IMR-90 (cell line): ENCODE results near the gene PHKA1. TPM values are rescaled to one million over a fixed set of nuclear protein-coding genes. Genes with fewer than 3 reads are reported as not detected.

ENCODE experiments used
- ATAC-seq: fragments of 200-7000 bp; cut with Tn5 transposase; 2 replicates; pipeline ENCODE4 v1.9.1; 2020; ENCODE audit warnings: low read depth, mild to moderate bottlenecking, moderate library complexity
- BruUV-seq: library from RNA; stranded (reverse); fragments of 400-500 nt; replicated peaks from 2 replicates; lab custom pipeline; 2021; lab: Mats Ljungman, UMichigan
- CTCF ChIA-PET: fragments of 300-600 bp; formaldehyde crosslinking; extraction: SDS; loops from one replicate; lab custom pipeline; 2021; ENCODE audit warnings: antibody characterized with exemption; lab: Yijun Ruan, JAX
- POLR2A ChIA-PET: fragments of 300-600 bp; sonication (Branson Sonifier 250); formaldehyde crosslinking; loops from one replicate; lab custom pipeline; 2022; ENCODE audit warnings: antibody characterized with exemption; ENCODE audit not compliant: unreplicated experiment; lab: Charles Lee
- DNase-seq: peaks from one replicate; pipeline ENCODE4 v3.0.0; 2013
- H2AFZ ChIP-seq: replicated peaks from 2 replicates; pipeline ENCODE3; 2013; ENCODE audit warnings: low read length, mild to moderate bottlenecking; ENCODE audit not compliant: poor library complexity
- H2AK5ac ChIP-seq: 2 replicates; pipeline ENCODE4 v1.6.1; 2013; ENCODE audit warnings: low read depth, low read length, inconsistent platforms
- H2AK9ac ChIP-seq: replicated peaks from 2 replicates; pipeline ENCODE3; 2013; ENCODE audit warnings: mild to moderate bottlenecking, low read depth, low read length, moderate library complexity; ENCODE audit not compliant: poor library complexity
- H2BK120ac ChIP-seq: 2 replicates; pipeline ENCODE4 v1.6.1; 2013; ENCODE audit warnings: low read depth, low read length, inconsistent platforms
- H2BK15ac ChIP-seq: 3 replicates; pipeline ENCODE4 v1.6.1; 2013; ENCODE audit warnings: low read depth, low read length, inconsistent platforms
- H2BK20ac ChIP-seq: 2 replicates; pipeline ENCODE4 v1.6.1; 2013; ENCODE audit warnings: low read depth, mild to moderate bottlenecking, inconsistent platforms, low read length, moderate library complexity
- H2BK5ac ChIP-seq: 2 replicates; pipeline ENCODE4 v1.6.1; 2013; ENCODE audit warnings: mild to moderate bottlenecking, low read depth, low read length, inconsistent platforms; ENCODE audit not compliant: poor library complexity, severe bottlenecking
- H3K14ac ChIP-seq: replicated peaks from 2 replicates; pipeline ENCODE4 v1.6.1; 2013; ENCODE audit warnings: low read depth, low read length, inconsistent platforms
- H3K18ac ChIP-seq: 2 replicates; pipeline ENCODE4 v1.6.1; 2013; ENCODE audit warnings: low read depth, low read length, control low read depth
- H3K23ac ChIP-seq: 2 replicates; pipeline ENCODE4 v1.6.1; 2013; ENCODE audit warnings: low read depth, low read length, inconsistent platforms
- H3K27ac ChIP-seq: 2 replicates; pipeline ENCODE4 v1.5.1; 2013; ENCODE audit warnings: mild to moderate bottlenecking, control low read depth, low read length; ENCODE audit not compliant: insufficient read depth
- H3K27me3 ChIP-seq: 2 replicates; pipeline ENCODE4 v1.6.1; 2013; ENCODE audit warnings: low read length; ENCODE audit not compliant: control insufficient read depth, insufficient read depth
- H3K36me3 ChIP-seq: 2 replicates; pipeline ENCODE4 v1.6.1; 2013; ENCODE audit warnings: low read length, mixed read lengths; ENCODE audit not compliant: control insufficient read depth, insufficient read depth
- H3K4ac ChIP-seq: 2 replicates; pipeline ENCODE4 v1.6.1; 2013; ENCODE audit warnings: low read depth, low read length, inconsistent platforms
- H3K4me1 ChIP-seq: 2 replicates; pipeline ENCODE4 v1.6.1; 2013; ENCODE audit warnings: low read length, mixed read lengths; ENCODE audit not compliant: control insufficient read depth, insufficient read depth
- H3K4me2 ChIP-seq: 2 replicates; pipeline ENCODE4 v1.6.1; 2013; ENCODE audit warnings: low read depth, mild to moderate bottlenecking, control low read depth, low read length, moderate library complexity
- H3K4me3 ChIP-seq: 2 replicates; pipeline ENCODE4 v1.5.1; 2013; ENCODE audit warnings: low read depth, mild to moderate bottlenecking, control low read depth, low read length, moderate library complexity; ENCODE audit not compliant: insufficient read depth
- H3K56ac ChIP-seq: 2 replicates; pipeline ENCODE4 v1.6.1; 2013; ENCODE audit warnings: low read length, inconsistent platforms; ENCODE audit not compliant: insufficient read depth; ENCODE audit errors: extremely low read depth
- H3K79me1 ChIP-seq, 2 experiments: 2 replicates each; pipeline ENCODE4 v1.6.1; 2013; ENCODE audit warnings: low read length in 2 of 2, inconsistent platforms in 1 of 2, low read depth in 1 of 2
- H3K9ac ChIP-seq: 2 replicates; pipeline ENCODE4 v1.6.1; 2013; ENCODE audit warnings: low read depth, low read length, control low read depth
- H3K9me1 ChIP-seq: 2 replicates; pipeline ENCODE4 v1.6.1; 2013; ENCODE audit warnings: low read length, inconsistent platforms; ENCODE audit not compliant: insufficient read depth
- H3K9me3 ChIP-seq: 2 replicates; pipeline ENCODE4 v1.6.1; 2013; ENCODE audit warnings: low read length; ENCODE audit not compliant: control insufficient read depth, insufficient read depth
- H4K20me1 ChIP-seq: 2 replicates; pipeline ENCODE4 v1.6.1; 2013; ENCODE audit warnings: low read length, inconsistent platforms; ENCODE audit not compliant: insufficient read depth
- H4K5ac ChIP-seq: 2 replicates; pipeline ENCODE4 v1.6.1; 2013; ENCODE audit warnings: mild to moderate bottlenecking, low read depth, low read length, control low read depth
- H4K8ac ChIP-seq, 2 experiments: 2 replicates each; pipeline ENCODE4 v1.6.1; 2013; ENCODE audit warnings: low read depth in 2 of 2, low read length in 2 of 2, control low read depth in 1 of 2, inconsistent platforms in 1 of 2
- H4K91ac ChIP-seq: 2 replicates; pipeline ENCODE4 v1.6.1; 2013; ENCODE audit warnings: low read depth, low read length, inconsistent platforms; ENCODE audit not compliant: insufficient read depth
- FOS ChIP-seq: fragments of 150-350 bp; IDR thresholded peaks from 2 replicates; pipeline ENCODE4 v1.6.1; 2016; ENCODE audit warnings: low read depth, low read length
- NFE2L2 ChIP-seq: fragments of 150-350 bp; IDR thresholded peaks from 2 replicates; pipeline ENCODE4 v1.6.1; 2016; ENCODE audit warnings: low read depth, mild to moderate bottlenecking, low read length
- RCOR1 ChIP-seq: IDR thresholded peaks from 2 replicates; pipeline ENCODE4 v1.6.1; 2012; ENCODE audit warnings: mild to moderate bottlenecking, low read length, improper control_type of control experiment; ENCODE audit not compliant: insufficient replicate concordance
- WGBS, 2 experiments: methylation state at CpG; one replicate each; pipeline versions ENCODE4 v1.1.5 to v1.1.7; 2013; ENCODE audit warnings: missing lambda C conversion rate in 2 of 2; ENCODE audit not compliant: insufficient read length in 1 of 2; ENCODE audit errors: extremely low coverage in 2 of 2; 5-methylcytosine and 5-hydroxymethylcytosine counted together
- dilution Hi-C: fragments of 300-500 bp; cut with HindIII; formaldehyde crosslinking; loops from one replicate; pipeline ENCODE4 v1.14.3; 2018; ENCODE audit warnings: low sequenced_read_pairs; ENCODE audit not compliant: unreplicated experiment
- in situ Hi-C: fragments of 300-500 bp; cut with MboI; formaldehyde crosslinking; loops from 3 replicates; pipeline ENCODE4 v1.14.3; 2019; ENCODE audit warnings: low sequenced_read_pairs, inconsistent platforms, mixed read lengths
- intact Hi-C: fragments of 100-400 bp; cut with micrococcal nuclease; formaldehyde crosslinking; loops from 2 replicates; pipeline ENCODE4 v1.10.0; 2022
- polyA plus RNA-seq, 3 experiments: library from polyadenylated mRNA; depleted of rRNA; stranded (reverse); fragments of >200 nt; gene quantifications; 2 replicates each; pipeline ENCODE4 v1.2.3, GENCODE V29; 2012; ENCODE audit warnings: low replicate concordance in 1 of 3
- total RNA-seq: library from RNA; depleted of rRNA; stranded (reverse); fragments of >200 nt; gene quantifications from 2 replicates; pipeline ENCODE4 v1.2.3, GENCODE V29; 2012
- TF ChIP-seq, protein P1 (sequence below): fragments of 150-350 bp; IDR thresholded peaks from 2 replicates; pipeline ENCODE4 v1.6.1; 2016; ENCODE audit warnings: low read depth, mild to moderate bottlenecking, low read length, moderate library complexity, borderline replicate concordance
- TF ChIP-seq, protein P2 (sequence below): fragments of 150-350 bp; IDR thresholded peaks from 2 replicates; pipeline ENCODE4 v1.6.1; 2017; ENCODE audit warnings: mild to moderate bottlenecking, antibody characterized with exemption, low read length, low read depth

Gene PHKA1
- total and polyA plus RNA-seq, 2 of the 4 experiments (the other 2 are of a cell fraction), result 2.7 to 4.5 TPM

DNA sequence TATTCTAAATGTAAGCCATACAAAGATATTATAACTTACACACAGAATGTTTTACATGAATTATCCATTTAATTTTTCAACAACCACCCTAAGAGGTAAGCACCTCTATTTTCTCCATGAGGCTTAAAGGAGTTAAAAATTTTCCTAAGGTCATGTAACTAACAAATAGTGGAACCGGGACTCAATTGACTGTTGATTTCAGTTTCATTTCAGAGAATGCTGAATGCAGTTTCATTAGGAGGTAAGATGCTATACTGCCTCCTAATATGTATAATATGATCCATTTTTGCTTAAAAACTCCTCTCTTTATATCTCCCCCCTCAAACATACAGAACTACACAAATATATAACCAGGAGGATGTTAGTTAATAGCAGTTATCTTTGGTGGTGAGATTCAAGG, 29.1 kb downstream of the PHKA1 start:
- Histone ChIP-seq H3K9me1 (no peaks in the 10 kb centered on the region), H2AK5ac (no peak overlapping the region), H3K56ac (no peak overlapping the region), H2BK5ac (no peak overlapping the region), H3K4me1 (no peaks in the 10 kb centered on the region), H3K9ac (no peak overlapping the region), H3K4ac (no peak overlapping the region), H2AK9ac (no peak overlapping the region), H4K8ac (no peak overlapping the region), H3K9me3 (no peaks in the 10 kb centered on the region), H2AFZ (no peak overlapping the region), H3K4me3 (no peak overlapping the region), H2BK120ac (no peak overlapping the region), H3K27me3 (peaks cover 1% of the 10 kb centered on the region; the same call in 1 of the 2 replicates), H4K5ac (no peak overlapping the region), H2BK15ac (no peak overlapping the region), H3K18ac (no peak overlapping the region), H3K27ac (no peak overlapping the region), H3K23ac (no peak overlapping the region), H3K79me1 (no peaks in the 10 kb centered on the region), H4K91ac (no peak overlapping the region), H3K14ac (no peak overlapping the region), H2BK20ac (no peak overlapping the region), H4K20me1 (no peaks in the 10 kb centered on the region), H3K36me3 (no peaks in the 10 kb centered on the region), H3K4me2 (no peak overlapping the region)
- in situ Hi-C loops, result no loop called here
- TF ChIP-seq, protein P1, sequence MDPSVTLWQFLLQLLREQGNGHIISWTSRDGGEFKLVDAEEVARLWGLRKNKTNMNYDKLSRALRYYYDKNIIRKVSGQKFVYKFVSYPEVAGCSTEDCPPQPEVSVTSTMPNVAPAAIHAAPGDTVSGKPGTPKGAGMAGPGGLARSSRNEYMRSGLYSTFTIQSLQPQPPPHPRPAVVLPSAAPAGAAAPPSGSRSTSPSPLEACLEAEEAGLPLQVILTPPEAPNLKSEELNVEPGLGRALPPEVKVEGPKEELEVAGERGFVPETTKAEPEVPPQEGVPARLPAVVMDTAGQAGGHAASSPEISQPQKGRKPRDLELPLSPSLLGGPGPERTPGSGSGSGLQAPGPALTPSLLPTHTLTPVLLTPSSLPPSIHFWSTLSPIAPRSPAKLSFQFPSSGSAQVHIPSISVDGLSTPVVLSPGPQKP, result no peak
- TF ChIP-seq, protein P2, sequence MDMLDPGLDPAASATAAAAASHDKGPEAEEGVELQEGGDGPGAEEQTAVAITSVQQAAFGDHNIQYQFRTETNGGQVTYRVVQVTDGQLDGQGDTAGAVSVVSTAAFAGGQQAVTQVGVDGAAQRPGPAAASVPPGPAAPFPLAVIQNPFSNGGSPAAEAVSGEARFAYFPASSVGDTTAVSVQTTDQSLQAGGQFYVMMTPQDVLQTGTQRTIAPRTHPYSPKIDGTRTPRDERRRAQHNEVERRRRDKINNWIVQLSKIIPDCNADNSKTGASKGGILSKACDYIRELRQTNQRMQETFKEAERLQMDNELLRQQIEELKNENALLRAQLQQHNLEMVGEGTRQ, result no peak
- TF ChIP-seq FOS (no peak), NFE2L2 (no peak), RCOR1 (no peak)
- ATAC-seq (no peak), DNase-seq (no peak)
- dilution Hi-C loops, result no loop called here
- no TSS peak for BruUV-seq
- ChIA-PET CTCF (no interaction called here), POLR2A (no interaction called here)
- no CpG with 5 or more reads among the region's 1 CpG for WGBS, 2 experiments
- intact Hi-C loops, result no loop called here
